Heart left ventricle (tissue), 13 donors: ENCODE results near the gene FNDC3B.

ENCODE experiments used
- CTCF ChIP-seq, 12 donors: fragments of 200-600 bp; sonication (generic) in 4 of 12; IDR thresholded peaks; one replicate each; pipeline versions ENCODE4 v1.5.0 to v1.8.0; 2018 to 2022; ENCODE audit warnings: antibody characterized with exemption in 12 of 12, mild to moderate bottlenecking in 5 of 12
- POLR2A ChIP-seq, 2 donors: fragments of 450-650 bp; IDR thresholded peaks; one replicate each; pipeline ENCODE4 v1.6.1; 2017; ENCODE audit warnings: antibody characterized with exemption in 2 of 2, mild to moderate bottlenecking in 2 of 2, moderate library complexity in 2 of 2
- donor health status: ischemic (EF 13 %, LVEDD 7.1; RV severe dilation, severe dysfunction).
- donor health status: DM: no; HTN: yes; CAD: no.
- donor health status: DM: no; HTN: no; CAD: no.
- donor health status: ischemic (EF 25% LVEDD 6.9; RV normal size, moderate dysfunction).
- donor health status: ischemic (EF 25% LVEDD 5.7; RV mildly dilated, moderate dysfunction).
- donor health status: ischemic (EF 35%, LVEDD 5.7; RV mildly dilated, moderate dysfunction).
- donor health status: nonischemic (EF 11% LVEDD 7.7; RV severe dilation, severe dysfunction).
- donor health status: DM: yes; HTN: yes; CAD: no.
- donor health status: PGD.
- donor health status: ischemic (EF 29% LVEDD 5.4; RV normal size, mild dysfunction).
- donor health status: nonischemic (EF 23%, LVEDD 6.1; RV moderate dilation, normal function).

GRCh38 chr3:172184106-172184822, 144.9 kb downstream of the FNDC3B start:
- no peak for TF ChIP-seq POLR2A (IDR thresholded peaks at IDR 0.05)
- TF ChIP-seq CTCF (IDR thresholded peaks at IDR 0.05): no peak
